ENCODE results near the gene SELENOW.

DNA sequence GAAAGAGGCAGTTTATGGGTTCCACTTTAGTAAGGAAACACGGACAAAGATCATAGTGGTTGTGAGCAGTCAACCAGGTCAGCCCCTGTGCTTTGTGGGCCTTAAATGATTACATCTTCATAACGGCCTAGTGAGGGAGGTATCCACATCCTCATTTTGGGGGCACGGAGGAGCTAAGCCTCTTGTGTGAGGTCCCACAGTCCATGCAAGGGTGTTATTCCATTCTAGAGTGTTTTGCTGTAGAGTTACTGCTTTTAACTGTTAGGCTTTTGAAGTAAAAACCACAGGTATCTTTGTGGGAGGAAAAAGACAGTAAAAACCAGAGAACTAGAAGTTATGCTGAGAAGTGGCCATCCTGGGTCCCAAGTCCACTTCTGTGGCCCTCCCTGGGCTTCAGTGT lies 29.2 kb upstream of the SELENOW start:
- TF ChIP-seq CTCF (IDR thresholded peaks at IDR 0.05 in 4 of 5, conservative IDR thresholded peaks at IDR 0.05 in 1 of 5) (no peak), POLR2A (IDR thresholded peaks at IDR 0.05) (no peak)

All from gastrocnemius medialis (tissue), 4 donors.